Measurements from ENCODE around the gene PIEZO2. TPM values are rescaled to one million over a fixed set of nuclear protein-coding genes. Genes with fewer than 3 reads are reported as not detected.

The PIEZO2 gene
- total and polyA plus RNA-seq, 10 donors: 0.42 to 13.0 (median 8.0) TPM

GRCh38 chr18:10670856-10671255 lies 478.5 kb downstream of the PIEZO2 start:
- intact Hi-C loops (cut with DNase I; ENCODE audit: low total_unique reads): no loop called here
- H3K9me3 ChIP-seq: no peaks in the 10 kb centered on the region
- H3K4me3 ChIP-seq: no peak overlapping the region
- 72 to 89% (median 77%) methylated on average over 5 of the region's 5 CpGs for WGBS, 5 donors
- no peak overlapping the region for H3K27ac ChIP-seq
- no peaks in the 10 kb centered on the region for H3K4me1 ChIP-seq
- TF ChIP-seq POLR2AphosphoS5 (IDR thresholded peaks at IDR 0.05) (no peak), POLR2A (IDR thresholded peaks at IDR 0.05) (no peak), CTCF (IDR thresholded peaks at IDR 0.05 in 8 of 11, conservative IDR thresholded peaks at IDR 0.05 in 3 of 11) (no peak)
- H3K27me3 ChIP-seq (replicated peaks in 1 of 7): no peaks in the 10 kb centered on the region
- no peak for DNase-seq
- no peaks in the 10 kb centered on the region for H3K36me3 ChIP-seq

- WGBS, 5 donors: 55 to 85% (median 75%) methylated on average over 7 of the region's 7 CpGs
- Histone ChIP-seq H3K9me3 (no peaks in the 10 kb centered on the region), H3K4me3 (no peak overlapping the region), H3K27me3 (replicated peaks in 1 of 7) (no peaks in the 10 kb centered on the region), H3K36me3 (no peaks in the 10 kb centered on the region), H3K27ac (no peak overlapping the region), H3K4me1 (no peaks in the 10 kb centered on the region)
- intact Hi-C loops (cut with DNase I; ENCODE audit: low total_unique reads): no loop called here
- TF ChIP-seq POLR2A (IDR thresholded peaks at IDR 0.05) (no peak), CTCF (IDR thresholded peaks at IDR 0.05 in 8 of 11, conservative IDR thresholded peaks at IDR 0.05 in 3 of 11) (no peak), POLR2AphosphoS5 (IDR thresholded peaks at IDR 0.05) (no peak)
- no peak for DNase-seq
Measured at GRCh38 chr18:10669441-10670100, 479.8 kb downstream of the PIEZO2 start.

- H3K4me1 ChIP-seq: no peaks in the 10 kb centered on the region
- WGBS, 5 donors: 68 to 91% (median 77%) methylated on average over 9 of the region's 9 CpGs
- no peak overlapping the region for H3K4me3 ChIP-seq
- no peaks in the 10 kb centered on the region for H3K9me3 ChIP-seq
- no peaks in the 10 kb centered on the region for H3K36me3 ChIP-seq
- no peak overlapping the region for H3K27ac ChIP-seq
- no peak for TF ChIP-seq POLR2AphosphoS5 (IDR thresholded peaks at IDR 0.05)
- TF ChIP-seq CTCF (IDR thresholded peaks at IDR 0.05 in 8 of 11, conservative IDR thresholded peaks at IDR 0.05 in 3 of 11): no peak
- no peak for TF ChIP-seq POLR2A (IDR thresholded peaks at IDR 0.05)
- intact Hi-C loops (cut with DNase I; ENCODE audit: low total_unique reads): no loop called here
- DNase-seq: no peak
- H3K27me3 ChIP-seq (replicated peaks in 1 of 7): peaks cover 0 to 5% (median 0%) of the 10 kb centered on the region in 7 donors
Measured at GRCh38 chr18:10663750-10664149, 485.6 kb downstream of the PIEZO2 start.

GRCh38 chr18:10661317-10661716 lies 488.1 kb downstream of the PIEZO2 start:
- Histone ChIP-seq H3K4me1 (no peaks in the 10 kb centered on the region), H3K36me3 (no peaks in the 10 kb centered on the region), H3K9me3 (no peaks in the 10 kb centered on the region), H3K27me3 (replicated peaks in 1 of 7) (peaks cover 0 to 5% (median 0%) of the 10 kb centered on the region in 7 donors), H3K4me3 (no peak overlapping the region), H3K27ac (no peak overlapping the region)
- intact Hi-C loops (cut with DNase I; ENCODE audit: low total_unique reads): no loop called here
- no peak for DNase-seq
- TF ChIP-seq CTCF (IDR thresholded peaks at IDR 0.05 in 8 of 11, conservative IDR thresholded peaks at IDR 0.05 in 3 of 11): no peak
- TF ChIP-seq POLR2AphosphoS5 (IDR thresholded peaks at IDR 0.05): no peak
- 90 to 100% (median 97%) methylated on average over 2 of the region's 2 CpGs for WGBS, 5 donors

All from spleen (tissue), 11 donors.